NT2/D1 (cell line): Measurements from ENCODE around the gene NOTCH2.

Experiments
- SUZ12 ChIP-seq: IDR thresholded peaks from 2 replicates; pipeline ENCODE4 v1.6.1; 2011; ENCODE audit not compliant: insufficient read length, insufficient read depth; ENCODE audit errors: extremely low read depth
- YY1 ChIP-seq: IDR thresholded peaks from 2 replicates; pipeline ENCODE4 v1.6.1; 2011; ENCODE audit not compliant: insufficient read length, insufficient read depth
- ZNF274 ChIP-seq: IDR thresholded peaks from 2 replicates; pipeline ENCODE4 v1.6.1; 2011; ENCODE audit warnings: mild to moderate bottlenecking, low read depth, low read length

GRCh38 chr1:119987112-119987511 is 82.3 kb downstream of the NOTCH2 start:
- TF ChIP-seq YY1 (no peak), SUZ12 (no peak), ZNF274 (no peak)
